NK-92 (cell line): ENCODE measurements around the gene GSK3B.
"Not testable (repeated sequence)": the region's sequence is repeated elsewhere in the genome, so short reads cannot be mapped to it uniquely, and the experiment has no call there.

Experiments
- DNase-seq: peaks from one replicate; lab custom pipeline; 2025; ENCODE audit not compliant: unreplicated experiment; lab: John Stamatoyannopoulos, UW

The GSK3B gene

GRCh38 chr3:120057626-120058025 lies 36.6 kb downstream of the GSK3B start:
- no peak for DNase-seq

GRCh38 chr3:120057029-120057428 lies 37.2 kb downstream of the GSK3B start:
- no peak for DNase-seq

- not testable (repeated sequence) for DNase-seq
Observed at GRCh38 chr3:120053647-120054046, 40.6 kb downstream of the GSK3B start.

DNA sequence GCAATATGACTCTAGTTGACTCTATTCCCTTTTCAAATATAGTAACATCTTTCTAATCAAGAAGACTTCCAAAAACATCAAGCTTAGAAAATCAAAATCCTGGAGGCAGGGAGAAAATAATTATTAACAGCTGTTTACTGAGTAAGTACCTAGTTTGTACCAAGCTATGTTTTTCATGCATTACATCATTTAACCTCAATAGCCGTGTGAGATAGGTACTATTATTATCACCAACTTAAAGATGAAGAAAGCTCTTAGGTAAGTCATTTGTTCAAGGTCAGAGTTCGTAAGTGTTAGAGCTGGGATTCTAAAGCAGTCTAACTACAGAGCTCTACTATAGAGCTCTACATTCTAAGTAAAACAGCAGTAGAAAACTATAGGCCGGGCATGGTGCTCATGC lies 41.6 kb downstream of the GSK3B start:
- no peak for DNase-seq

DNA sequence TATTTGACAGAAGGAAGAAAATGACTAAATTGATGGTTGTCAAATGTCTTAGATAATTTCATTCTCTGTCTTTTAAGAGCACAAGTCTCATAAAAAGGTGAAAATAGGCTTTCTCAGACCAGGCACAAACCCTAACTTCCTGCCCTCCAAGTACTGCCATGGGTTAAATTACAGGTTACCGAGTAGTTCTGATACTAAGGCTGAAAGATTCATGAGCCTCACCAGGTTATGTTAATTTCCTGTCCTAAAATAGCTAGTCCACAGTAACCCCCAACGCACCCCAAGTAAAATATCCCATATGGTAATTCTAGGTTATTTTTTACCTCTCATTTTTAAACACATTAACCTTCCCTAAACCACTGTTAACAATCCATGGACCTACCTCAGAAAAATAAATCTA lies 42.0 kb downstream of the GSK3B start:
- no peak for DNase-seq

- DNase-seq: not testable (repeated sequence)
Observed at GRCh38 chr3:120051570-120051969, 42.7 kb downstream of the GSK3B start.

DNA sequence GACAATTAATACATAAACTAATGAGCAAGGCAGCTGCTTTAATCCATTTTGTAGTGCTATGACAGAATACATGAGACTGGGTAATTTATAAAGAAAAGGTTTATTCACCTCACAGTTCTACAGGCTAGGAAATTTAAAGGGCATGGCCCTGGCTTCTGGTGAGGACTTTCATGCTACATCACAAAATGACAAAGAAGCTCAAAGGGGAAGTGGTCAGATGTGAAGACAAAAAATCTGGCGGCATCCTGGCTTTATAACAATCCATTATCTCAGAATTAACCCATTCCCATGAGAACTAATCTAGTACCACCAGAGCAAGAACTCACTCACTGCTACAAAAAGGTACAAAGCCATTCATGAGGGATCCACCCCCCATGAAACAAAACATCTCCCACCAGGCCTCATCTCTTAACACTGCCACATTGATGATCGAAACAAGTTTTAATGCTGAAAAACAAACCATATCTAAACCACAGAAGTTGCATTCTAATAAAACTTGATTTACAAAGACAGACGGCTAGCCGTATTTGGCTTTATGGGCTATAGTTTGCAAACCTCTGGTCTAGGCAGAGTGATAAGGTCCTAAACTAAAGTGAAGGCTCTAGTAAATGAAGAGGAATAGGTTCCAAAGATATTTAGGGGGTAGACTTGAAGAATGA lies 44.2 kb downstream of the GSK3B start:
- DNase-seq: no peak

DNA sequence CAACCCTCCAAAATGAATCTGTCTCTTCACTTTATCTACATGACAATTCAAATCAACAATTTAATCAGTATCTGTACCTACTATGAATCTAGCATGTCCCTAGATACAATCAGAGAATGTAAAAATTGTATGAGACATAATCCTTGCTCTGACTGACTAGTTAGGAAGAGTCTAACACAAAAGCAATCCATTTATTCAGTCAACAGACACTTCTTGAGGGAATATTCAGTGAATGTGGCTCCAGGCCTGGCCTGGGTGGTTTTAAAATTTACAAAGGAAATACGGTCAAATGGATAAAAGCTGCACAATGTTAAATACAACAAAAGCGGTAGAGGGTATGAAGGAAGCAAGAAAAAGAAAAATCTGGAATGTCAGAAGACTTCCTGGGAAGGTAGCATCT lies 45.2 kb downstream of the GSK3B start:
- no peak for DNase-seq

- no peak for DNase-seq
Observed at GRCh38 chr3:120048355-120049041, 45.7 kb downstream of the GSK3B start.

- DNase-seq: no peak
Observed at GRCh38 chr3:120047686-120048085, 46.6 kb downstream of the GSK3B start.

DNA sequence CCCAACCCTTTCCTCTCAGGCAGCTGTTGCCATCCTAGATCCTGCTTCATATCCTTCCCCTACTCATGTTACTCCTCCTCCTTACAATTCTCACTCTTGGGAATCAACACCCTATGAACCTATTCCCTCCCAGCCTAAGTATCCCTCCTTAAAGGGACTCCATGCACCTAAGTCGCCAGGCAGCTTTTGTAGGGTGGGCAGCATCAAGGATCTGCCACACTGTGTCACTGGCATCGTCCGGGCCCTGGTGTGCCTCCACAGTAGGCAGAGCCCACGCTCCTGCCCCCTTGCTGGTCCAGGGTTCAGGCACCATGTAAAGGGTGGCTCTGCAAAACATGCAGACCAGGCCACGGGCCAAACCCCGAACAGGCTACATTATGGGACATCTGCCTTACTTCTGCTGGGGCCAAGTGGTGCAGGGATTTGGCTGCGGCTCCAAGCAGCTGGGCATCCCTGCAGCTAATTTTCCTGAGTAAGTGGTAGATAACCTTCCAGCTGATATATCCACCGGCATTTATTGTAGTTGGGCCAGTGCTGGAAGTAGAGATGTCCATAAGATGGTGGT lies 53.4 kb downstream of the GSK3B start:
- DNase-seq: no peak

DNA sequence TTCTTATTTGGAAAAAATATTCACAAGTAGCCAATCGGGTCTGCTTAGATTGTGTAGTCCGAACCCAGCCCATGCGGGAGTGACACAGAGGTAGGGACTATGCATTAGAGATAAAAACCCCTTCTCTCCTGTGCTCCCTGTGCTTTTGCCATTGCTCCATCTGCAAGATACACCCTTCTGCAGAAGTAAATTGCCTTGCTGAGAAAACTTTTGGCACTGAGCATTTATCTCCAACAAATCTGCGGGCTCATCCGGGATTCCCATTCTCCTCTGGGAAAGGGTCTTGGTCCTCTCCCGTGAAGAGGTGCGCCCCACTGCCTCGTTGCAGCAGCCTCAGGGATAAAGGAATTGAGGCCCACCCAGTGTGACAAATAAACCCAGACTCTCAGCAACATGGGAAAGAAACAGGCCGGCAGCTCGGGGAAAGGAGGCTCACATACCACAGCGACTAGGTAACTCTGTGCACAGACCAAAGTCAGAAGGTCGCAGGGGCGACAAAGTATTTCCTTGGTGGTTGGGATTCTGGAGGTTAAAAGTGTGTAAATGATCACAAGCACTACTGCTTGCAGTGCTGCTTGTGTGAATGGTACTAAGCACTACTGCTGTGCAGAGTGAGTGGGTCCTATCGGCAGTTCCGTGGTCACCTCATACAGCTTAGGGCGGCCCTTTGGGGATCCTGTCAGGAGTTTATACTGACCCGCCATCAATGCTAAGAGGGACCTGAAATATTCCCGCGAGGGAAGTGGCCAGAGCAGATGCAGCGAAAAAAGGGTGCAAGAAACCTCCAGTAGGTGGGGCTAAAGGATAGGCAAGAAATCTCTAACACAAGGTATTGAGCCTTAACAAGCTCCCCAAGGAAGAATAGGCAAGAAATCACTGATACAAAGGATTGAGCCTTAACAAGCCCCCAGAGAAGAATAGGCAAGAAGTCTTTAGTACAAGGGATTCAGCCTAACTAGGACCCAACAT lies 54.3 kb downstream of the GSK3B start:
- no peak for DNase-seq

- no peak for DNase-seq
Observed at GRCh38 chr3:120033596-120033995, 60.7 kb downstream of the GSK3B start.

DNA sequence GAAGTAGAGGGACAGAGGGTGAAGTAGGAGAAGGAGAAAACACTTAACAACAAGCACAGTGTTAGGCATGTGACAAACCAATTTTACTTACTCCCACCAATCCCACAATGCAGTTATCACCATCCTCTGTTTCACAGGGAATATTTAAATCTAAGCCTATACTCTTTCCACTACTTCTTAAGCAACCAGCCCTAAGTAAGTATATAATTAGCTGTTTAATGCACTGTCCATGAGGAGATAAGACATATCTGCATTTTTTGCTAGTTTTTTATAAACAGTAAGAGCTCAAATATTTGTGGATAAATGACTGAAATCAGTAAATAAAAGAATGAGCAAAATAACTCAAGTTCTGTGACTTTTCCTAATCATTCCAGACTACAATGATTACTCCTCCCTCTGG lies 62.7 kb downstream of the GSK3B start:
- no peak for DNase-seq

GRCh38 chr3:120029749-120030148 lies 64.5 kb downstream of the GSK3B start:
- DNase-seq: no peak

DNA sequence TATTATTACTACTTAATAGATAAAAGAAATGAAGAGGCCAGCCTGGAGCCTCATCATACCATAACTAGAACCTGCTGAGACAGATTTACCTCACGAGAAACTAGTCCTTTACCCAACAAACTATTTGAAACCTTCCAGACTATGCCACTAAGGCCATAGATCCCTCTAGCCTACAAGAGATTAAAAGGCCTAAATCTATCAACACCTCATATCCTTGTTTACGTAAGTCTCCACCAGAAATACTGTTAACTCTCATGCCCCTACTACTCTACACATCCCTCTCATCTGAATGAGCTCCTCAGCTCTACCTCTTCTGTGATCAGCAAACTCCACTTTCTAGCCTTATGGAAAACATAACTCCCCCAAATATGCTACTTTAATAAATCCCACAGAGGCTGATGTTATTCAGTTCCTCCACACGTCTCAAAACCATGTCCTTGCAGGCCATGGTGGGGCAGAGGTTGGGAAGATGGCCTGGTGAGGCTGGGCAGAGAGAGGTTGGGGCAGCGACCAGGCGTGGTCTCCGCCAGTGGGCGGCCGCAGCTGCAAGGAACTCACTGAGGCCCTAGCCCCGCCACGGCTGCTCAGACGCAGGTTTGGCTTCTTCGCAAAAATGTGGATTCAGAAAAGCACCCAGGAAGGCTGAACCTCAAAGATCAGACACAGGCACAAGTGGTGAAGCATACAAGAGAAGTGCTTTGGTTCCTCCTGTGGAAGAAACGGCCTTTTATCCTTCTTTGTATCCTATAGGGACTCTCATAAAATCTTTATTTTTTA lies 65.8 kb downstream of the GSK3B start:
- no peak for DNase-seq

GRCh38 chr3:120027226-120027625 lies 67.0 kb downstream of the GSK3B start:
- DNase-seq: no peak

GRCh38 chr3:120025520-120025919 lies 68.7 kb downstream of the GSK3B start:
- DNase-seq: no peak

DNA sequence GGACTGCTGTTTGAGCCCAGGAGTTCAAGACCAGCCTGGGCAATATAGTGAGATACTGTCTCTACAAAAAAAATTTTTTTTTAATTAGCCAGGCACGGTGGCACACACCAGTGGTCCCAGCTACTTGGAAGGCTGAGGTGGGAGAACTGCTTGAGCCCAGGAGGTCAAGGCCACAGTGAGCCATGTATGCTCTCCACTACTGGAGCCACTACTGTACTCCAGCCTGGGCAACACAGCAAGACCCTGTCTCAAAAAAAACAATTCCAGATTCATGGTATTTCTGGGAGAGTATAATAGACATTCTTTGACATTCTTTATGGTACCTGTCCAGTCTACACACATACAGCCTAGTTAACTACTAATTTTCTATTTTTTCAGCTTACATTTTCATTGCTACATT lies 70.1 kb downstream of the GSK3B start:
- no peak for DNase-seq

DNA sequence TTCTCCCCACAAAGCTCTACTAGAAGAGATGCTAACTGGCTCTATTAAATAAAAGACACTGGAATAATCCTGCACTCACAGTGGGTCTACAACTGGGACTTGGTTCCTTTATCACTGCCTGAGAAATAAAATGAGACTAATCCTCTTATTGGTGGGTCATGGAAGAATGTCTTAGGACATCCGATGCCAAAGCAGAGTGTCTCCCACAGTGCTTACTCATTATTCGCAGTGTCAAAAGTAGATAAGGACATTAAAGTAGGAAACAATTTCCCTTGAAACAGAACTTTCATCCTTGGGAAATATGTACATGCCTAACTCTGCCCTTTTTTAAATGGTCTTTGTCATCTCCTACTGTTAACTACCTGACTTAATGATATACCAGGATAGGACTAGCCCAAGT lies 71.5 kb downstream of the GSK3B start:
- DNase-seq: no peak

GRCh38 chr3:120021523-120021922 lies 72.7 kb downstream of the GSK3B start:
- DNase-seq: no peak
